ENCODE results near the gene SEPTIN5.

The SEPTIN5 gene

GRCh38 chr22:19751497-19752245 is 37.4 kb downstream of the SEPTIN5 start:
- no peak for DNase-seq

- no peak for DNase-seq
These were observed 39.0 kb downstream of the SEPTIN5 start for GRCh38 chr22:19753090-19753842.

- no peak for DNase-seq
These were observed 39.8 kb downstream of the SEPTIN5 start for GRCh38 chr22:19753996-19754700.

- no peak for DNase-seq
These were observed 40.4 kb downstream of the SEPTIN5 start for GRCh38 chr22:19754701-19755144.

- DNase-seq = no peak
These were observed 40.9 kb downstream of the SEPTIN5 start for GRCh38 chr22:19755145-19755710.

GRCh38 chr22:19755722-19756287 is 41.5 kb downstream of the SEPTIN5 start:
- DNase-seq = no peak

GRCh38 chr22:19756288-19757128 is 42.2 kb downstream of the SEPTIN5 start:
- peak; percentile 69 for DNase-seq

- DNase-seq = no peak
These were observed 43.1 kb downstream of the SEPTIN5 start for GRCh38 chr22:19757140-19757984.

GRCh38 chr22:19757985-19758895 is 43.9 kb downstream of the SEPTIN5 start:
- no peak for DNase-seq

GRCh38 chr22:19758896-19759426 is 44.7 kb downstream of the SEPTIN5 start:
- no peak for DNase-seq

- no peak for DNase-seq
These were observed 45.2 kb downstream of the SEPTIN5 start for GRCh38 chr22:19759427-19760057.

GRCh38 chr22:19760058-19760950 is 46.0 kb downstream of the SEPTIN5 start, which contains the start of gene TBX1:
Gene TBX1 (plus strand): TSS chr22:19760778. CDS start chr22:19760844, 66 bp downstream.
- no peak for DNase-seq

GRCh38 chr22:19760951-19761724 is 46.8 kb downstream of the SEPTIN5 start:
- DNase-seq = no peak

GRCh38 chr22:19761725-19762567 is 47.6 kb downstream of the SEPTIN5 start:
- DNase-seq = no peak

- DNase-seq = no peak
These were observed 48.5 kb downstream of the SEPTIN5 start for GRCh38 chr22:19762568-19763457.
